HG03354 (cell line): ENCODE measurements around the gene FOXO4.
A peak's percentile ranks its signal among the peaks of the same experiment; 100 is the strongest.

ENCODE experiments used
- ATAC-seq: cut with Tn5 transposase; IDR thresholded peaks from one replicate; pipeline ENCODE4 v1.9.1; 2021; ENCODE audit warnings: mild to moderate bottlenecking; ENCODE audit not compliant: unreplicated experiment, poor library complexity, severe bottlenecking

Gene FOXO4

DNA sequence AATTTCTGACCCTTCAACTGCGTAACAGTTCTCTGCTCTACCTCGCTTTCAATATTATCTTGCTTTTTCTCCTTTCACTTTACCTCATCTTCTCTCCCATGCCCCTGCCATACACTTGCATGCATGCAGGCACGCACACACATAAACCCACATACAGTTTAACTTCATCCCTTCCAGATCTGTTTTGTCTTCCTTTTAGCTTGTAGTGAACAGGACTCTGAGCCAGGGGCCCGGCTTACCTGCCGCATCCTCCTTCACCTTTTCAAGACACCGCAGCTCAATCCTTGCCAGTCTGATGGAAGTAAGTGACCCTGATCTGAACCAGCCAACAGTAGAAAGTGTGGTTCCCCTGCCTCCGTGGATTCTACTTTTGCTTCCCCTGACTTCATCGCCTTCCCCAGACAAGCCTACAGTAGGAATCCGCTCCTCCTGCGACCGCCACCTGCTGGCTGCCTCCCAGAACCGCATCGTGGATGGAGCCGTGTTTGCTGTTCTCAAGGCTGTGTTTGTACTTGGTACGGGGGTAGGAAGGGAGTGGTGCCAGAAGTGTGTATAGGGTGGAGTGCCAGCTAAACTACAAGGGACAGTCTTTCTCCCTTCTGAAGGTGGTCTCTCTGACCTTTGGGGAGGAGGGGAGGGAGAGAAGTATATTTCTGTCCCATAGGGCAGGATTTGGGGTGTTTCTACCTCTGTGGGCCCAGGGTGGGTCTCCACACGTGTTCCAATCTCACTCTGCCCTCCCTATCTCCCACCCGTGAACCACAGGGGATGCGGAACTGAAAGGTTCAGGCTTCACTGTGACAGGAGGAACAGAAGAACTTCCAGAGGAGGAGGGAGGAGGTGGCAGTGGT lies 33.5 kb downstream of the FOXO4 start:
- peak; percentile 87 for ATAC-seq

DNA sequence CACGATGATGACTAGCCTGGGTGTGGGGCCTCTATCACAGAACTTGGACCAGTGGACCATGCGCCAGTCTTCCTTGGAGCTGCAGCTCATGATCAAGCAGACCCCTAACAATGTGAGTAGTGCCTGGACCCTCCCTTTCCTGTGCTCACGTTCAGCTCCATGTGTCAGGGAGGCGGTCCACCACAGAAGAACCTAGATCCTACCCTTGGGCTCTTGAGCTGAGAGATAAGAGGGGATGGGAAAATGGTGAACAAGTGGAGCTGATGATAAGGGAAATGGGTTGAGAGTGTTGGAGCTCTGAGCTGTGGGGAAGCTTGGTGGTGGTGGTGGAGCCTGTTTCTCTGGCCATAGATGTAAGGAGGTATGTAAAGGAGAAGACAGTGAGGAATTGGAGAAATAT lies 35.9 kb downstream of the FOXO4 start:
- no peak for ATAC-seq

GRCh38 chrX:71140440-71140839 lies 44.8 kb downstream of the FOXO4 start:
- no peak for ATAC-seq

DNA sequence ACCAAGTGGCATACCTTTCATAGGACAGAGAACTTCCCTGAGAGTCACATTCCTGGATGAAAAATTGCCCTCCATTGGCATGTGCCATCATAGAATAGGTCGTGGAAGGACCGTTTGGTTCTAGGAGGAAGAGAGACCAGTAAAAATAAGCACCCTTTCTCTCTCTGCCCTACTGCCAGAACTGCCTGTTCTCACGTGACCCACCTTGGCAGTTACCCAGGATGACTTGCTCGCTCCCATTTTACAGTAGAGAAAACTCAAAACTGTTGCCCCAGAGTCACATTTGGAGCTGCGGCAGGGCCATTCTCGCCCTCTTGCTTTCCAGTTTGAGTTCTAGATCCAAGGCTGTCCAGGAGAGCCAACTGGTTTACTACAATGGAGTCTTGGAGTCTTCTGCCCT lies 47.9 kb downstream of the FOXO4 start:
- no peak for ATAC-seq

DNA sequence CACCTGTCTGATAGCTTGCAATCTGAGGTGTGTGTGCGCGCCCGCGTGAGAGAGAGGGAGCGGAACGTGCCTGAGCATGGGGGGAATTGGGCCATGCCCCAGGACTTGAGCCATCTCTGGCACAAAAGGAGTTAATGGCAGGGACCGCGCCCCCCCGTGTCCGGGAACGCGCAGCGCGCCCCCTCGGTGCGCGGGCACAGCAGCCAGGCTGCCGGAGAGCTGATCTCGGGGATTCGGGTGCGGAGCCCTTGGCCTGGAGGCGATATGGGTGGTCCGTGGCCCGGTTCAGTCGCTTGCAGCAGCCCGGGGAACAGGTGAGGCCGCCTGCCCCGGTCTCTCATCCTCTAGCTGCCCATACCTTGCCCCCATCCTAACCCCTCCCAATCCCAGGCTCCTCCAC lies 49.0 kb downstream of the FOXO4 start, which contains the start of gene NLGN3:
NLGN3 (plus strand) TSS at position 191 of the 400 bp plus-strand sequence. CDS start 2,909 bp downstream, outside the sequence.
- no peak for ATAC-seq

DNA sequence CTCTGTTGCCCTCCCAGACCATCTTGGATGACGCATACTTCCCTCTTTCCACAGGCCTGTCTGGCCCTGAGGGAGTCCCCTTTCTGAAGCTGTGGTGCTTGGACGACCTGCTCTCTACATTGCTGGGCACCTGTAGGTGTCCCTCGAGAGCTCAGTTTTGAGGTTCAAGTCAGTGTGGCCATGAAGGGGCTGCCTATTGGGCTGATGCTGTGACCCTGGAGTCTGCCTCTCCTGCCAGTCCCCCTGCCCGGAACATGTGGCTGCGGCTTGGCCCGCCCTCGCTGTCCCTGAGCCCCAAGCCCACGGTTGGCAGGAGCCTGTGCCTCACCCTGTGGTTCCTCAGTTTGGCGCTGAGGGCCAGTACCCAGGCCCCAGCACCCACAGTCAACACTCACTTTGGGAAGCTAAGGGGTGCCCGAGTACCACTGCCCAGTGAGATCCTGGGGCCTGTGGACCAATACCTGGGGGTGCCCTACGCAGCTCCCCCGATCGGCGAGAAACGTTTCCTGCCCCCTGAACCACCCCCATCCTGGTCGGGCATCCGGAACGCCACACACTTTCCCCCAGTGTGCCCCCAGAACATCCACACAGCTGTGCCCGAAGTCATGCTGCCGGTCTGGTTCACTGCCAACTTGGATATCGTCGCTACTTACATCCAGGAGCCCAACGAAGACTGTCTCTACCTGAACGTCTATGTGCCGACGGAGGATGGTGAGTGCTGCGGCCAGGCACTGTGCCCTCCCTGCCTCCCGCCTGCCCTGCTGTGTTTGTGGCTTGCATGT lies 52.0 kb downstream of the FOXO4 start:
- no peak for ATAC-seq

DNA sequence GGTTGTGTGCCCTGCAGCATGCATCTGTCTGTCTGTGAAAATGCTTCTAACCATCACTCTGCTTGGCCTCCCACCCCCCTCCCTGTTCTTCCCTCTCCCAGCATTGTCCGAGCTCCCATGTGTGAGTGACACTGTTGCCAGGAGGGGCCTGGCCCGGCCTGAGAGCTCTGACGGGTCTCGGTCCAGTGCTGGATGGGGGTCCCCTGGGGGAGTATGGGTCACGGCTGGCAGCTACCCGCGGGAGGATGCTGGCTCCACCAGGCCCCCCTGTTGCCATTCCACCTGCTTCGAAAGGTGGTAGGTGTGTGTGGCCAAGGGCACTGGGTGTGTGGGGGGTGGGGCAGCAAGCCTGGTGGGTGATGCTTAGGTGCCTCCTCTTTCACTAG lies 52.6 kb downstream of the FOXO4 start:
- ATAC-seq = no peak

- ATAC-seq = no peak
Measured at GRCh38 chrX:71151366-71151765, 55.7 kb downstream of the FOXO4 start.
